ENCODE data around the gene POC1A. TPM values are rescaled to one million over a fixed set of nuclear protein-coding genes. Genes with fewer than 3 reads are reported as not detected.

The POC1A gene
- total and polyA plus RNA-seq, 2 donors (not counting 3 experiments of a cell fraction or from before 2014, with no cell fraction given) = 14.8 to 19.4 TPM

GRCh38 chr3:52121813-52122212 lies 32.4 kb downstream of the POC1A start:
- Histone ChIP-seq H3K36me3 (ENCODE audit: control insufficient read depth in 2 of 2, extremely low read depth in 1 of 2, insufficient read depth in 2 of 2, low read length in 2 of 2) (peaks cover 0 to 2% of the 10 kb centered on the region in 2 experiments), H3K9me1 (replicated peaks; ENCODE audit: control insufficient read depth, extremely low read depth, insufficient read depth, low read length) (no peaks in the 10 kb centered on the region), H3K27ac (ENCODE audit: insufficient read depth, low read depth, low read length) (no peak overlapping the region), H3K4me2 (ENCODE audit: insufficient read depth, low read length) (no peak overlapping the region), H3K4me1 (ENCODE audit: control insufficient read depth, extremely low read depth, insufficient read depth, low read length) (peaks cover 11% of the 10 kb centered on the region), H3K9me3 (replicated peaks; ENCODE audit: control insufficient read depth, insufficient read depth, low read length) (no peaks in the 10 kb centered on the region), H3K79me2 (ENCODE audit: control insufficient read depth, insufficient read depth, low read length) (no peaks in the 10 kb centered on the region), H2AFZ (ENCODE audit: low read depth, low read length) (no peak overlapping the region), H3K9ac (replicated peaks; ENCODE audit: extremely low read depth, insufficient read depth, low read length) (no peak overlapping the region), H4K20me1 (replicated peaks; ENCODE audit: control insufficient read depth, extremely low read depth, insufficient read depth, low read length) (no peaks in the 10 kb centered on the region), H3K27me3 (ENCODE audit: control insufficient read depth in 2 of 2, insufficient read depth in 2 of 2, low read length in 2 of 2) (no peaks in the 10 kb centered on the region), H3K4me3 (replicated peaks in 1 of 3; ENCODE audit: insufficient read depth in 1 of 3, low read depth in 1 of 3, low read length in 3 of 3) (no peak overlapping the region)
- ChIA-PET POLR2A (no interaction called here), CTCF (interaction anchor here (0.6 to 8.5 kb wide), 12 partner anchors 12 to 126 kb away, joined by 3 to 180 read pairs (median 5); partner anchors contain the start of genes DUSP7 and RPL29)
- no TSS peak for BruUV-seq (replicated peaks)
- intact Hi-C loops (cut with micrococcal nuclease) = loop anchor here (2.0 kb wide), 1 partner anchor 31 kb away; no protein-coding TSS in a partner anchor
- TF ChIP-seq POLR2A (IDR thresholded peaks at IDR 0.05; ENCODE audit: low read depth, low read length) (no peak), EZH2 (IDR thresholded peaks at IDR 0.05; ENCODE audit: borderline replicate concordance, low read depth, low read length, severe bottlenecking) (no peak), POLR2AphosphoS5 (IDR thresholded peaks at IDR 0.05; ENCODE audit: insufficient read depth, low read depth, low read length) (no peak), GATA2 (IDR thresholded peaks at IDR 0.05; ENCODE audit: insufficient read depth, insufficient read length, low read depth, low read length) (no peak)
- TF ChIP-seq, protein P1, sequence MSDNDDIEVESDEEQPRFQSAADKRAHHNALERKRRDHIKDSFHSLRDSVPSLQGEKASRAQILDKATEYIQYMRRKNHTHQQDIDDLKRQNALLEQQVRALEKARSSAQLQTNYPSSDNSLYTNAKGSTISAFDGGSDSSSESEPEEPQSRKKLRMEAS (IDR thresholded peaks at IDR 0.05; ENCODE audit: insufficient read depth, insufficient read length) = no peak
- TF ChIP-seq, protein P2, sequence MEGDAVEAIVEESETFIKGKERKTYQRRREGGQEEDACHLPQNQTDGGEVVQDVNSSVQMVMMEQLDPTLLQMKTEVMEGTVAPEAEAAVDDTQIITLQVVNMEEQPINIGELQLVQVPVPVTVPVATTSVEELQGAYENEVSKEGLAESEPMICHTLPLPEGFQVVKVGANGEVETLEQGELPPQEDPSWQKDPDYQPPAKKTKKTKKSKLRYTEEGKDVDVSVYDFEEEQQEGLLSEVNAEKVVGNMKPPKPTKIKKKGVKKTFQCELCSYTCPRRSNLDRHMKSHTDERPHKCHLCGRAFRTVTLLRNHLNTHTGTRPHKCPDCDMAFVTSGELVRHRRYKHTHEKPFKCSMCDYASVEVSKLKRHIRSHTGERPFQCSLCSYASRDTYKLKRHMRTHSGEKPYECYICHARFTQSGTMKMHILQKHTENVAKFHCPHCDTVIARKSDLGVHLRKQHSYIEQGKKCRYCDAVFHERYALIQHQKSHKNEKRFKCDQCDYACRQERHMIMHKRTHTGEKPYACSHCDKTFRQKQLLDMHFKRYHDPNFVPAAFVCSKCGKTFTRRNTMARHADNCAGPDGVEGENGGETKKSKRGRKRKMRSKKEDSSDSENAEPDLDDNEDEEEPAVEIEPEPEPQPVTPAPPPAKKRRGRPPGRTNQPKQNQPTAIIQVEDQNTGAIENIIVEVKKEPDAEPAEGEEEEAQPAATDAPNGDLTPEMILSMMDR (IDR thresholded peaks at IDR 0.05; ENCODE audit: extremely low read depth in 1 of 2, insufficient read depth in 1 of 2, low read depth in 1 of 2, low read length in 2 of 2) = no peak
- FAIRE-seq (no peak), DNase-seq (ENCODE audit: low read depth, low spot score) (no peak)
- dilution Hi-C loops (cut with MboI; ENCODE audit: extremely low pct_ligation_motif_present, low sequenced_read_pairs) = no loop called here

Data from endothelial cell of umbilical vein (primary cell).